Measurements from ENCODE around the gene ZIM2.

ZIM2 gene

DNA sequence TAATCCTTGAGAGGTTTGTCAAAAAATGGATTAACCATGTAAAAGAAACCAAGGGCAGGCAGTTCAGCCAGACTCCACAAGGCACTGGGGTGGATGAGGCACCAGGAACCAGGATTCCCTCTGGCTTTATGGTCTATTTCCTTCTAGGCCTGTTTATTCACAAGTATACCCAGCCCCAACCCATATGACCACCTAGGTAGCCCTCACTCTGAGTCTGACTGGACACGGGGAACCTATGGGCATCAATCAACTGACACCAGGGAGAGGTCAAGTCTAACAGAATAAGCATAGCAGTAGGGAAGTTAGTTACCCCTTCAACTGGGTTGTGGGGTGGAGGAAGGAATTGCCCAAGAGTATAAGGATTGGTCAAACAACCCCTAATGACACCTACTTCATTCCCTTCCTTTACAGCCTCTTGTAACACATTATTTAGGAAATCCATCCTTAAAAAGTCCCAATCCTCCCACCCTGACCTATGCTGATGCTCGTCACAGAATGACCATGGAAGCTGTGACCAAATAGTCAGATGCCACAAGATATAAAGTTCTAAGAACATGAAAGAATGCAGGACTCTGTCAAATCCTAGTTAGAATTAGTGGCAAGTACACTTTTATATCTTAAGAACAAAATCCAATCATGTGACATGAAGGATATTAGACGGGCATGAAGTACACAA is 31.7 kb downstream of the ZIM2 start:
- DNase-seq (ENCODE audit: low read depth in 2 of 2) = no peak

DNA sequence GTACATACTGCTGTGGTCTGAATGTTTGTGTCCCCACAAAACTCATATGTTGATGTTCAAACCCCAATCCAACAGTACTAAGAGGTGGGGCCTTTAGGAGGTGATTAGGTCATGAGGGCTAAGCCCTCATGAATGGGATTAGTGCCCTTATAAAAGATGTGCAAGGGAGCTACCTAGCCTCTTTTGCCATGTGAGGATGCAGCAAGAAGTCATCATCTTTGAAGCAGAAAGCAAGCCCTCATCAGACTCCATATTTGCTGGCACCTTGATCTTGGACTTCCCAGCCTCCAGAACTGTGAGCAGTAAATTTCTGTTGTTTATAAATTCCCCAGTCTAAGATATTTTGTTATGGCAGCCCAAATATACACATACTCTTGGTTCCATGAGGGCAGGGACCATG is 33.9 kb downstream of the ZIM2 start:
- no peak for DNase-seq (ENCODE audit: low read depth in 2 of 2)

DNA sequence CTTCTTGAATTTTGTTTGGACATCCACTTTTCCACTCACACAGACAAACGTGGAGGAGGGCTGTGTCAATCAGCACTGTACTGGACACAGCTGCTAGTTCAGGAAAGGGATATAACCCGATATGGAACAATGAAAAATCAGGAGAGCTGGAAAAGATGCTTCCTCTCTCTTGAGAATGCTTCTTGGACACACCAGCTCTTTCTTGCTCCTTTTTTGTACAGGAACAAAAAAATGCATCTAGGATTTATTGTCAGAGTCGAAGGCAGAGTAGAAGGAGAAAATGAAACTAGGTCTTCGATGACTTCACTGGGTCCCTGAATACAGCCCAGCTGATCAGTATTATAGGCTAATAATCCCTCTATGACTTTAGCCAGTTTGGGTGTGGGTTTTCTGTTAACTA is 62.2 kb downstream of the ZIM2 start:
- DNase-seq (ENCODE audit: low read depth in 2 of 2) = no peak

DNA sequence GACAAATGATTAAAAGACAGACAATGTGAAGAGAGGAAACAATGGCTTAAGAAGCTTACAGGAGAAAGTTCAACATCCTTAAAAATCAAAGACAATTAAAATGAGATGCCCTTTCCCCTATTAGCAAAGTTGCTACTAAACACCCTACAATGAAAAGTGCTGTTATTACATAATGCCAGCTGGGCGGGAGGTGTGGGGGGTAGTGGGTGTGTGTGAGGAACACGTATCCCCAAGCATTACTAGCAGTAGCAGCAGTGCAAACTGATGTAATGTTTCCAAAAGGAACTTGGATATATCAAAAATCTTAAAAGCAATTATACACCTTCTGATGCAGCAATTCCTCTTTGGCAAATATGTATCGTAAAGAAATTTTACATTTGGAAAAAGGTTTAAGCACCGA is 70.9 kb downstream of the ZIM2 start:
- DNase-seq (ENCODE audit: low read depth in 2 of 2) = no peak

DNA sequence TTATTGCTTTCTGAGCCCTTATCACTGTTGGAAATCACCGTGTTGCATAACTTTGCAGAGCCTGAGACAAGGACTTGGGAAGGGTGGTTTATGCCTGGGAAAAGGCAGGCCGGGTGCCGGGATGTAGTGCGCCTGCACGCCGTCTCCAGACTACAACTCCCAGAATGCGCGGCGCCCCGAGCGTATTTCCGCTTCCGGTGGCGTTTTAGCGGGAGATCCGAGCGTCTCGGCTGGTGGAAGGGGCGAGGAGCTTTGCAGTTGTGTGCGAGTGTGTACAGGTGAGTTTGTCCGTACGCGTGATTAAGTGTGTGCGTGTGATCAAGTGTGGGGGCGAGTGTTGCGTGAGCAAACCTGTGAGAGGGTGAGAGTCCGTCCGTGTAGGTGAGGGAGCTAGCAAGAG is 75.4 kb downstream of the ZIM2 start:
- no peak for DNase-seq (ENCODE audit: low read depth in 2 of 2)

DNA sequence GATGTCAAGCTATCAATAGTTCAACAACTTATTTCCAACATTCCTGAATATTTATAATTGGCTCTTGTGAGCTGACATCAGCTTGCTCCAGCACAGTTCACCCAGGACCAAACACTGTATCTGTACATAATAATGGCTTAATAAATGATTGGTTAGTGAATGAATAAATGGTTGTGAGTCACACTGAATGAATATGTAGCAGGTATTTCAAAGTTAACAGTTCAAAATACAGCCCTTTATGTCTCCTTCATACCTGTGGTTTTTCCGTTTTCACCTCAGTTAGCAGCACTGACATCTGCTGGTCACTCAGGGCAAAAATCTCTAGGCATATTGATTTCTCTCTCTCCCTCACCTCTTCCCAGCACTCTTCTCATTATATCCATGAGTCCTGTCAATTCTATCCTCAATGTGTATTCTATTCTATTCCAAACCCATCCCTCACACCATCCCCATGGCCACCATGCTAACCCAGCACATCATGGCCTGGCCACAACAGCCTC is 76.3 kb downstream of the ZIM2 start:
- no peak for DNase-seq (ENCODE audit: low read depth in 2 of 2)

DNA sequence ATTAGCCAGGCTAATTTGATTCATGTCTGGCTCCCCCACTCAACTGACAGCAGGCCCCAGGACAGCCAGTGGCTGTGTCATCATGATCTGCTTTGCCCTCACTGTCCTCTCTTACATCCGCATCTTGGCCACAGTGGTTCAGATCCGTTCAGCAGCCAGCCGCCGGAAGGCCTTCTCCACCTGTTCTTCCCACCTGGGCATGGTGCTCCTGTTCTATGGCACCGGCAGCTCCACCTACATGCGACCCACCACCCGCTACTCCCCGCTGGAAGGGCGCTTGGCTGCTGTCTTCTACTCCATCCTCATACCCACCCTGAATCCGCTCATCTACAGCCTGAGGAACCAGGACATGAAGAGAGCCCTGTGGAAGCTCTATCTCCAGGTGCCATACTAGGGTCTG is 79.7 kb downstream of the ZIM2 start:
- DNase-seq (ENCODE audit: low read depth in 2 of 2) = no peak

DNA sequence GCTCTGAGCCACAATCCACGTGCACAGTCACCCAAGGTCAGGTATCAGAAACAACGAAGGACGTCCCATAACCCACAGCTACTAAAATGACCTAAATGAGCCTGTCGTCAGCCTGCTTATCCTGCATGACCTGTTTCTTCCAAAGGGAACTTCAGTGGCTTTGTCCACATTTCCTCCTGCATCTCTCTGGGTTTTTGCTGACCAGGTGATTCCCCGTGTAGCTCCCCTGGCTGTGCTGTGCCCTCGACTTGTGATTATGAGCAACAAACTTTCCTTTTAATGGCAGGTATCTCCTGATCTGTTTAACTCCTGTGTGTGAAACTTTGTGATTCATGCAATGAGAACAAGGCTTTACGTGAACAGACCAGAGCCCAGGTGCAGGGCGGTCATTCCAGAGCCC is 81.0 kb downstream of the ZIM2 start:
- DNase-seq (ENCODE audit: low read depth in 2 of 2) = no peak

DNA sequence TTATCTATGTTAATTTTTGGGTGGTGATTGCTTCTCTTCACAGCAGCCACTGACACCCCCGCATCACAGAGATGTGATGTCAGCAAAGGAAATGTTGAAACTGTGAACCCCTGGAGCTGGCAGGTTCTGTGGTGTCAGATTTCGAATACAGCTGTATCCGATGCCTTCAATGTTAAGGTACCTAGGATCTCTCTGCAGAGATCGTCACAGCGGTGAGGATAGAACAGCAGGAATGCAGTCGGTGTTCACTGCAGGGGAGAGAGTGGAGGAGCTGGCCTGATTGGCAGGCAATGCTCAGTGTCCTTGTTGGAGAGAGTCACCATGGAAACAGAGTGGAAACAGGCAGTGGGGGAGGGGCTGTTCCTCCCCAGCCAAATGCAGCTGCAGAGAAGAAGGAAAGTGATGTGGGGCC is 89.4 kb downstream of the ZIM2 start:
- no peak for DNase-seq (ENCODE audit: low read depth in 2 of 2)

DNA sequence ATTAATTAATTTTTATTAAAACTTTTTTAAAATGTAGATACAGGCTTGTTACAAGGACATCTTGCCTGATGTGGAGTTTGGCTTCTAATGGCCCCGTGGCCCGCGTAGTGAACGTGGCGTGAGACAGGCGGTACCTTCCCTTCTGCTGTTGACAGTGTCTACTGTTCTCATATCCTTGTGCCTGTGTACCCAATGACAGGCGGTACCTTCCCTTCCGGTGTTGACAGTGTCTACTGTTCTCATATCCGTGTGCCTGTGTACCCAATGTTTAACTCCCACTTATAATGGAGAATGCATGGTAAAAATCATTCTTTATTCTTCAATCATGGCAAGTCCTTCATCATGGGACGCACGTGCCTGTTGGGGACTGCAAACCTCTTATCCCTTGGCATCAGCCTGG is 89.9 kb downstream of the ZIM2 start:
- no peak for DNase-seq (ENCODE audit: low read depth in 2 of 2)

DNA sequence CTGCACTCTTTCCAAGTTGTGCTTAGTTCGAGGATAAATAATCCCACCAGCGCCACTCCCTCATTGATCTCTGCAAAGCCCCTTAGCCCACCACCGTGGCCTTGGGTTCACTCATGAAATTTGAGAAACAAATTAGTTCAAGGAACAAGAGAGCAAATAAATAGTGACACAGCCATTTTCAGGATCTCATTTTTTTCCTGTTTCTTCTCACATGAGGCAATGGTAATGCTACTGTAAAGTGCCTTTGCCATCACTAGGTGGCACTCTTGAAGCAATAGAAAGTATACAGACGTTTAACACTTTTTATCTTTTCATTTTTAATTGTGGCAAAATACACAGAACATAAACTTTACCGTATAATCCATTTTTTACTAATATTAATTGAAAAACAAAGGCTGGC is 92.1 kb downstream of the ZIM2 start:
- DNase-seq (ENCODE audit: low read depth in 2 of 2) = no peak

DNA sequence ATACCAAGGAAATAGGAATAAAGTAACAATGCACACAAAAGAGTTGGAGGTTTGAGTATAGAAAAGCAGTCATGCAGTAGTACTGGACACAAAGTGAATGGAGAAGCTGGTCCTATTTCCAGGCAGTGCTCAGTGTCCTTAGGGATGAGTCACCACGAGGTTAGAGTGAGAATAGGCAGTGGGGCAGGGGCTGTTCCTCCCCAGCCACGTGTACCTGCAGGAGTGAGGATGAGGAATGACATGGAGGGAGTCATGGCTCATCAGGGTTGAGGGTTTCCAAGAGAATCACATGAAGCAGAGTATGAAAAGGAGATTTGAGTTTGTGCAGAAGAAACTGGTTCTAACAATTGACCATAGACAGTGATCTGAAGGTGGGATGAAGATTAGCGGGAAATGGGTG is 94.2 kb downstream of the ZIM2 start:
- no peak for DNase-seq (ENCODE audit: low read depth in 2 of 2)

DNA sequence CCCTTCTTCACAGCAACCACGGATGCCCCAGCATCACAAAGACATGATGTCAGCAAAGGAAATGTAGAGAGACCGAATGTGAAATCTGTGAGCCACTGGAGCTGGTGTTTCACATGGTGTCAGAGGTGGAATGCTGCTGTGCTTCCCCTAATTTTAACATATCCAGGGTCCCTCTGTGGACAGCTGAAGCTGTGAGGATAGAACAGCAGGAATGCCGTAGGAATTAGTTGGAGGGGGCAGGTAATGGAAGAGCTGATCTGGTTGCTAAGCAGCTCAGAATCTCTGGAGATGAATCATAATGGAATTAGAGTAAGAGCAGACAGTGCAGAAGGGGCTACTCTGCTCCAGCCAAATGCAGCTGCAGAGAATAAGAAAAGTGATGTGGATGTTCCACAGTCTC is 100.0 kb downstream of the ZIM2 start:
- DNase-seq (ENCODE audit: low read depth in 2 of 2) = no peak

DNA sequence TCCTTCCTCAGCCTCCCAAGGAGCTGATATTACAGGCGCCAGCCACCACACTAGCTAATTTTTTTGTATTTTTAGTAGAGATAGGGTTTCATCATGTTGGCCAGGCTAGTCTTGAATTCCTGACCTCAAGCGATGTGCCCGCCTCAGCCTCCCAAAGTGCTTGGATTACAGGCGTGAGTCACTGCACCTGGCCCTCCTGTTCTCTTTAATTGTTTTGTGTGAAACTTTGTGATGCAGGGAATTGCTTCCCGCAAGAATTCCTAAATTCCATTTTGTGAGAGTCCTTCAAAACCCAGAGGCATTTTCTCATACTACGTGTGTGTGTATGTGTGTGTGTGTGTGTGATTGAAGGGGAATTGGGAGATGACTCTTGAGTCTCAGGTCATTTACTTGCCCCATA is 104.0 kb downstream of the ZIM2 start:
- DNase-seq (ENCODE audit: low read depth in 2 of 2) = no peak

DNA sequence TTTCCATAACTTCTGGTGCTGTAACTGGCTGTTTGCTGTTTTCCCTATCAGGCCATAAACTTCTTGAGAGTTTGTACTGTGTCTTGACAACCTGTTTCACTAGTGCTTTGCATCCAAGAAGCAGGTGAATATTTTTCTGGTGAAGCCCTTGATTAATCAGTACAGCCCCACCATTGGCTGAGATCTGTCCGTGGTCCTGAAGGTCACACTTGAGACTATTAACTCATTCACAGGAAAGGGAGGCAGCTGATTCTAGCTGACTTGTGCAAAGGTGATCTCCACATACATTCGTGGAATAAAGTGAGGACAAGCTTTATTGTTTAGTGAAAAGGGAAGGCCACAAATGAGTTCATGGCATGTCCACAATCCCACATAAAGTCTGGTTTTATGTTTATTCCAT is 107.5 kb downstream of the ZIM2 start:
- no peak for DNase-seq (ENCODE audit: low read depth in 2 of 2)

DNA sequence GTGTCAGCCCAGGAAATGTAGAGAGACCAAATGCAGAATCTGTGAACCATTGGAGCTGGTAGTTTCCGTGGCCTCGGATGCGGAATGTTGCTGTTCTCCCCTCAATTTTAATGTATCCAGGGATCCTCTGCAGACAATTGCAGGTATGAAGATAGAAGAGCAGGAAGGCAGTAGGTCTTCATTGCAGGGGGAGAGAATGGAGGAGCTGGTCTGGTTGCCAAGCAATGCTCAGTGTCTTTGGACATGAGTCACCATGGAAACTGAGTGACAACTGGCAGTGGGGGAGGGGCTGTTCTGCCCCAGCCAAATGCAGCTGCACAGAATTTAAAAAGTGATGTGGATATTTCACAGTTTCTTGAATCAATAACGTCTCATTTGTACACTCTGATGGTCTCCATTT is 112.8 kb downstream of the ZIM2 start:
- DNase-seq (ENCODE audit: low read depth in 2 of 2) = no peak

DNA sequence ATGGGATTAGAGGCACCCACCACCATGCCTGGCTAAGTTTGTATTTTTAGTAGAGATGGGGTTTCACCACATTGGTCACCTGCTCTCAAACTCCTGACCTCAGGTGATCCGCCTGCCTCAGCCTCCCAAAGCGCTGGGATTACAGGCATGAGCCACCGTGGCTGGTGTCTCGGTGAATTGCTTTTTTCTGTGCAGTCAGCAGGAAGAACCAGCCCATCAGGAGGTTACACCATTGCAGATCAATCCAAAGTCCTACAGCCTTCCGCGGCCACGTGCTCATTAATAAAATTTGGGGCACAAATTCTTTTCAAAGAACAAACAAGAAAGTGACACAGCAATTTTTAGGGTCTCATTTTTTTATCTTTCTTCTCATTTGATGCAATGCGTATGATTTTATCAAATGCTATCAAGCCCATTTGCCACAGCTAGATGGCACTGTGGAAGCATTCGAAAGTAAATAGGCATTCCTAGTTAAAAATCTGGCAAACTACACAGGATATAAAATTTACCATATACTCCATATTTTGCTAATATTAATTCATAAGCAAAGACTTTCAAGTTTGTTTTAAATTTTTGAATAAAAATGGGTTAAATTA is 114.6 kb downstream of the ZIM2 start:
- DNase-seq (ENCODE audit: low read depth in 2 of 2) = no peak

Measured in stimulated activated CD8-positive, alpha-beta memory T cell treated with anti-CD3 and anti-CD28 coated beads, Interleukin-2, amount 100 ng/mL, for 1 hour (primary cell).